Endothelial cell of umbilical vein (primary cell): ENCODE data around the gene FNDC8. TPM values are rescaled to one million over a fixed set of nuclear protein-coding genes. Genes with fewer than 3 reads are reported as not detected.
"Not testable (repeated sequence)": the region's sequence is repeated elsewhere in the genome, so short reads cannot be mapped to it uniquely, and the experiment has no call there.

ENCODE experiments used
- BruUV-seq: library from RNA; stranded (reverse); fragments of 400-500 nt; replicated peaks from 2 replicates; lab custom pipeline; 2021; lab: Mats Ljungman, UMichigan
- CTCF ChIA-PET: fragments of 300-600, 350-600 bp; sonication (Branson Sonifier 250); formaldehyde crosslinking; loops from one replicate; lab custom pipeline; 2021; ENCODE audit warnings: antibody characterized with exemption, inconsistent platforms; lab: Charles Lee
- POLR2A ChIA-PET: fragments of 300-600, 350-600 bp; sonication (Branson Sonifier 250); formaldehyde crosslinking; loops from one replicate; lab custom pipeline; 2021; ENCODE audit warnings: antibody characterized with exemption, inconsistent platforms; lab: Charles Lee
- DNase-seq: peaks from one replicate; pipeline ENCODE4 v3.0.0-alpha.2; 2011; ENCODE audit warnings: low read depth, low spot score
- FAIRE-seq: peaks from 2 replicates; lab custom pipeline; 2011; peaks lifted over from hg19 to GRCh38; lab: Jason Lieb, UNC
- H2AFZ ChIP-seq: 2 replicates; pipeline ENCODE4 v1.6.0; 2012; ENCODE audit warnings: low read depth, low read length, control low read depth, inconsistent platforms
- H3K27ac ChIP-seq: 2 replicates; pipeline ENCODE4 v1.5.1; 2011; ENCODE audit warnings: low read depth, mild to moderate bottlenecking, control low read depth, low read length, moderate library complexity; ENCODE audit not compliant: insufficient read depth
- H3K27me3 ChIP-seq, 2 experiments: 2 replicates each; pipeline versions ENCODE4 v1.6.0 to v1.6.1; 2011; ENCODE audit warnings: low read length in 2 of 2, mixed read lengths in 1 of 2; ENCODE audit not compliant: control insufficient read depth in 2 of 2, insufficient read depth in 2 of 2
- H3K36me3 ChIP-seq, 2 experiments: 2 replicates in 1 of 2; 3 replicates in 1 of 2; pipeline ENCODE4 v1.5.1; 2011; ENCODE audit warnings: low read length in 2 of 2, mild to moderate bottlenecking in 1 of 2, moderate library complexity in 1 of 2; ENCODE audit not compliant: control insufficient read depth in 2 of 2, insufficient read depth in 2 of 2; ENCODE audit errors: extremely low read depth in 1 of 2
- H3K4me1 ChIP-seq: 3 replicates; pipeline ENCODE4 v1.5.1; 2011; ENCODE audit warnings: mild to moderate bottlenecking, low read length; ENCODE audit not compliant: control insufficient read depth, insufficient read depth; ENCODE audit errors: extremely low read depth
- H3K4me2 ChIP-seq: 2 replicates; pipeline ENCODE4 v1.6.1; 2011; ENCODE audit warnings: low read length, control low read depth, mixed read lengths; ENCODE audit not compliant: insufficient read depth
- H3K4me3 ChIP-seq, 3 experiments: fragments of 200-600 bp in 1 of 3; sonication (generic), shearing (Covaris generic) in 1 of 3; replicated peaks in 1 of 3; 2 replicates each; pipeline ENCODE4 v1.5.1; 2011 to 2016; ENCODE audit warnings: control low read depth in 3 of 3, low read length in 3 of 3, mild to moderate bottlenecking in 2 of 3, inconsistent platforms in 1 of 3, low read depth in 1 of 3, moderate library complexity in 1 of 3; ENCODE audit not compliant: insufficient read depth in 1 of 3
- H3K79me2 ChIP-seq: 2 replicates; pipeline ENCODE4 v1.6.0; 2012; ENCODE audit warnings: low read length, inconsistent platforms; ENCODE audit not compliant: control insufficient read depth, insufficient read depth
- H3K9ac ChIP-seq: replicated peaks from 2 replicates; pipeline ENCODE3; 2011; ENCODE audit warnings: low read length, control low read depth; ENCODE audit not compliant: insufficient read depth; ENCODE audit errors: extremely low read depth
- H3K9me1 ChIP-seq: replicated peaks from 3 replicates; pipeline ENCODE4 v1.6.0; 2011; ENCODE audit warnings: mild to moderate bottlenecking, low read length; ENCODE audit not compliant: control insufficient read depth, insufficient read depth; ENCODE audit errors: extremely low read depth
- H3K9me3 ChIP-seq: replicated peaks from 2 replicates; pipeline ENCODE4 v1.5.1; 2012; ENCODE audit warnings: low read length, inconsistent platforms; ENCODE audit not compliant: control insufficient read depth, insufficient read depth
- H4K20me1 ChIP-seq: replicated peaks from 2 replicates; pipeline ENCODE3; 2011; ENCODE audit warnings: mild to moderate bottlenecking, low read length; ENCODE audit not compliant: control insufficient read depth, insufficient read depth; ENCODE audit errors: extremely low read depth
- FOS ChIP-seq: IDR thresholded peaks from 2 replicates; pipeline ENCODE4 v1.6.1; 2011; ENCODE audit warnings: mild to moderate bottlenecking, low read length, moderate library complexity, borderline replicate concordance; ENCODE audit not compliant: insufficient read depth
- GATA2 ChIP-seq: IDR thresholded peaks from 2 replicates; pipeline ENCODE4 v1.7.0; 2011; ENCODE audit warnings: low read depth, mild to moderate bottlenecking, moderate library complexity, mixed read lengths, low read length; ENCODE audit not compliant: insufficient read length, insufficient read depth
- POLR2A ChIP-seq: IDR thresholded peaks from 2 replicates; pipeline ENCODE4 v1.6.1; 2012; ENCODE audit warnings: low read depth, mild to moderate bottlenecking, control low read depth, low read length
- dilution Hi-C: fragments of 300-500 bp; cut with MboI; formaldehyde crosslinking; loops from one replicate; pipeline ENCODE4 v1.15.0; 2019; ENCODE audit warnings: low sequenced_read_pairs; ENCODE audit not compliant: extremely low pct_ligation_motif_present
- intact Hi-C: fragments of 100-400 bp; cut with micrococcal nuclease; formaldehyde crosslinking; loops from one replicate; pipeline ENCODE4 v1.10.0; 2022
- polyA plus RNA-seq, 4 experiments: library from polyadenylated mRNA; depleted of rRNA in 3 of 4; stranded (reverse) in 3 of 4; unstranded in 1 of 4; fragments of >200 nt; gene quantifications; 2 replicates each; pipeline versions ENCODE4 v1.2.1 to v1.2.3, GENCODE V29; 2011 to 2012; ENCODE audit warnings: missing spikeins in 1 of 4
- total RNA-seq: library from RNA; stranded (reverse); gene quantifications from 2 replicates; pipeline ENCODE4 v1.2.3, GENCODE V29; 2021

FNDC8 gene
- total and polyA plus RNA-seq, 2 donors (not counting 3 experiments of a cell fraction or from before 2014, with no cell fraction given): not detected

DNA sequence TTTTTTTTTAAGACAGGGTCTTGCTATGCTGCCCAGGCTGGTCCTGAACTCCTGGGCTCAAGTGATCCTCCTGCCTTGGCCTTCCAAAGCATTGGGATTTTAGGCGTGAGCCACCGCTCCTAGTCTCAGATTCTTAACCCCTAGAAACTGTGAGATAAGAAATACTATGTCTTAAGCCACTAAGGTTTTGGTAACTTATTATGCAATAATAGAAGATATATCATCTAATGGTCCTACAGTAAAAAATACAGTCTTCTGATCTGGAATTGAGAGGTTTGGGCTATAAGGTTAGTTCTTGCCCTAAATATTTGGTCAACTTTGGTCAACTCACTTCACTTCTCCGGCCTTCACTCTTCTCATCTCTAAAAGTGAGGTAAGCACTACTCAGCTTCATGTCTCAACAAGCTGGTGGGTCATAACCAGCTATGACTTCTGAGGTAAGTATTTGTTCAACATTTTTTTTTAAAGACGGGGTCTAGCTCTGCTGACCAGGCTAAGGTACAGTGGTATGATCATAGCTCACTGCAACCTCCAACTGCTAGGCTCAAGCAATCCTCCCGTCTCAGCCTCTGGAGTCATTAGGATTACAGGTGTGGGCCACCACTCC is 16.5 kb upstream of the FNDC8 start:
- FAIRE-seq (no peak), DNase-seq (no peak)
- Histone ChIP-seq H3K79me2 (no peaks in the 10 kb centered on the region), H2AFZ (no peak overlapping the region), H3K9ac (no peak overlapping the region), H3K27ac (no peak overlapping the region), H3K9me3 (no peaks in the 10 kb centered on the region), H4K20me1 (no peaks in the 10 kb centered on the region), H3K27me3 (no peaks in the 10 kb centered on the region), H3K4me3 (no peak overlapping the region), H3K9me1 (no peaks in the 10 kb centered on the region), H3K4me1 (no peaks in the 10 kb centered on the region), H3K4me2 (no peak overlapping the region), H3K36me3 (peaks cover 4 to 19% of the 10 kb centered on the region in 2 experiments)
- intact Hi-C loops (no loop called here), dilution Hi-C loops (loop anchor here (25.0 kb wide), 1 partner anchor 118 kb away; the partner anchor contains the start of gene LIG3)
- no TSS peak for BruUV-seq
- POLR2A ChIA-PET: no interaction called here
- CTCF ChIA-PET: interaction anchor here (1.2 kb wide), 1 partner anchor 15 kb away, joined by 3 read pairs; no protein-coding TSS in a partner anchor
- TF ChIP-seq GATA2: no peak
- TF ChIP-seq FOS: no peak
- TF ChIP-seq POLR2A: no peak

DNA sequence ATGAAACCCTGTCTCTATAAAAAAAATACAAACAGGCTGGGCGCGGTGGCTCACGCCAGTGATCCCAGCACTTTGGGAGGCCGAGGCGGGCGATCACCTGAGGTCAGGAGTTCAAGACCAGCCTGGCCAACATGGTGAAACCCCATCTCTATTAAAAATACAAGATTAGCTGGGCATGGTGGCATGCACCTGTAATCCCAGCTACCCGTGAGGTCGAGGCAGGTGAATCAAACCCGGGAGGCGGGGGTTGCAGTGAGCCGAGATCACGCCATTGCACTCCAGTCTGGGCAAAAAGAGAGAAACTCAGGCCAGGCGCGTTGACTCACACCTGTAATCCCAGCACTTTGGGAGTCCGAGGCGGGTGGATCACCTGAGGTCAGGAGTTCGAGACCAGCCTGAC is 10.6 kb upstream of the FNDC8 start:
- H3K27ac ChIP-seq, H3K9ac ChIP-seq, H3K36me3 ChIP-seq, H2AFZ ChIP-seq, BruUV-seq, H3K79me2 ChIP-seq, H4K20me1 ChIP-seq, H3K9me3 ChIP-seq, DNase-seq, H3K27me3 ChIP-seq, POLR2A ChIA-PET, H3K4me3 ChIP-seq, intact Hi-C loops, H3K4me1 ChIP-seq, FAIRE-seq, H3K9me1 ChIP-seq, H3K4me2 ChIP-seq: not testable (repeated sequence)
- CTCF ChIA-PET: interaction anchor here (0.9 kb wide), 1 partner anchor 526 kb away, joined by 3 read pairs; no protein-coding TSS in a partner anchor
- dilution Hi-C loops: loop anchor here (25.0 kb wide), 1 partner anchor 123 kb away; the partner anchor contains the start of gene LIG3
